Stomach (tissue), 9 donors: Measurements from ENCODE around the gene EIF4E1B. TPM values are rescaled to one million over a fixed set of nuclear protein-coding genes. Genes with fewer than 3 reads are reported as not detected.

Source experiments
- DNase-seq, 2 donors: peaks; one replicate each; pipeline versions ENCODE4 v3.0.0 to v3.0.0-alpha.2; 2013 to 2019
- H3K27ac ChIP-seq, 5 donors: fragments of 200-600 bp in 4 of 5; sonication (generic) in 4 of 5; one replicate each; pipeline ENCODE4 v1.5.1; 2013 to 2019; ENCODE audit warnings: mild to moderate bottlenecking in 1 of 5, moderate library complexity in 1 of 5
- H3K27me3 ChIP-seq, 3 donors: fragments of 200-600 bp; sonication (generic); one replicate each; pipeline ENCODE4 v1.5.1; 2017 to 2019; ENCODE audit warnings: mixed run types in 1 of 3
- H3K36me3 ChIP-seq, 4 donors: fragments of 200-600 bp; sonication (generic); 1 replicate in 3 of 4; 2 replicates in 1 of 4; pipeline ENCODE4 v1.5.1; 2016 to 2019
- H3K4me1 ChIP-seq, 4 donors: fragments of 200-600 bp; sonication (generic); one replicate each; pipeline ENCODE4 v1.5.1; 2016 to 2019
- H3K4me3 ChIP-seq, 4 donors: fragments of 200-600 bp; sonication (generic) in 3 of 4; one replicate each; pipeline ENCODE4 v1.5.1; 2016 to 2019; ENCODE audit warnings: mild to moderate bottlenecking in 1 of 4
- H3K9me3 ChIP-seq, 4 donors: fragments of 200-600 bp; sonication (generic); one replicate each; pipeline ENCODE4 v1.5.1; 2016 to 2019
- EP300 ChIP-seq: sonication (generic); formaldehyde crosslinking; IDR thresholded peaks from one replicate; pipeline ENCODE4 v1.6.1; 2017; ENCODE audit warnings: antibody characterized with exemption
- POLR2A ChIP-seq, 4 donors: fragments of 450-650 bp; IDR thresholded peaks; one replicate each; pipeline ENCODE4 v1.6.1; 2016; ENCODE audit warnings: antibody characterized with exemption in 4 of 4, control low read depth in 2 of 4, mild to moderate bottlenecking in 1 of 4, moderate library complexity in 1 of 4
- POLR2AphosphoS5 ChIP-seq, 3 donors: sonication (generic); formaldehyde crosslinking; IDR thresholded peaks; one replicate each; pipeline ENCODE4 v1.6.1; 2016; ENCODE audit warnings: antibody characterized with exemption in 3 of 3
- WGBS, 5 donors: extraction: QIAGEN DNeasy Blood & Tissue Kit in 3 of 5; methylation state at CpG; one replicate each; pipeline versions ENCODE4 v1.1.5 to v1.1.7; 2013 to 2018; 5-methylcytosine and 5-hydroxymethylcytosine counted together
- intact Hi-C: fragments of 100-400 bp; cut with DNase I; formaldehyde crosslinking; loops from one replicate; pipeline ENCODE4 v1.15.1; 2023; ENCODE audit warnings: low total_unique reads
- polyA plus RNA-seq, 3 donors: library from polyadenylated mRNA; stranded (reverse); fragments of 200-250 nt; gene quantifications; one replicate each; pipeline ENCODE4 v1.2.3, GENCODE V29; 2013
- total RNA-seq, 5 donors: library from RNA; depleted of rRNA; stranded (reverse); fragments of >200 nt; gene quantifications; one replicate each; pipeline versions ENCODE4 v1.1.0 to v1.2.3, GENCODE V29; 2014 to 2016
- TF ChIP-seq, protein P1 (sequence below), 7 experiments: fragments of 450-650 bp in 4 of 7; fragments of 200-600 bp in 3 of 7; sonication (generic) in 3 of 7; IDR thresholded peaks; one replicate each; pipeline ENCODE4 v1.5.1; 2016 to 2019; ENCODE audit warnings: antibody characterized with exemption in 7 of 7, control low read depth in 2 of 7, mild to moderate bottlenecking in 1 of 7
- donor health status: healthy with polysubstance abuse.
- donor health status: Bipolar disorder and iron deficiency.
- donor health status: healthy.

The EIF4E1B gene
- total and polyA plus RNA-seq, 8 donors: not detected

GRCh38 chr5:176687881-176688280 is 57.4 kb downstream of the EIF4E1B start:
- TF ChIP-seq, protein P1, sequence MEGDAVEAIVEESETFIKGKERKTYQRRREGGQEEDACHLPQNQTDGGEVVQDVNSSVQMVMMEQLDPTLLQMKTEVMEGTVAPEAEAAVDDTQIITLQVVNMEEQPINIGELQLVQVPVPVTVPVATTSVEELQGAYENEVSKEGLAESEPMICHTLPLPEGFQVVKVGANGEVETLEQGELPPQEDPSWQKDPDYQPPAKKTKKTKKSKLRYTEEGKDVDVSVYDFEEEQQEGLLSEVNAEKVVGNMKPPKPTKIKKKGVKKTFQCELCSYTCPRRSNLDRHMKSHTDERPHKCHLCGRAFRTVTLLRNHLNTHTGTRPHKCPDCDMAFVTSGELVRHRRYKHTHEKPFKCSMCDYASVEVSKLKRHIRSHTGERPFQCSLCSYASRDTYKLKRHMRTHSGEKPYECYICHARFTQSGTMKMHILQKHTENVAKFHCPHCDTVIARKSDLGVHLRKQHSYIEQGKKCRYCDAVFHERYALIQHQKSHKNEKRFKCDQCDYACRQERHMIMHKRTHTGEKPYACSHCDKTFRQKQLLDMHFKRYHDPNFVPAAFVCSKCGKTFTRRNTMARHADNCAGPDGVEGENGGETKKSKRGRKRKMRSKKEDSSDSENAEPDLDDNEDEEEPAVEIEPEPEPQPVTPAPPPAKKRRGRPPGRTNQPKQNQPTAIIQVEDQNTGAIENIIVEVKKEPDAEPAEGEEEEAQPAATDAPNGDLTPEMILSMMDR (IDR thresholded peaks at IDR 0.05): no peak
- TF ChIP-seq EP300 (no peak), POLR2AphosphoS5 (IDR thresholded peaks at IDR 0.05) (no peak)
- peaks cover 0 to 6% (median 5%) of the 10 kb centered on the region in 4 donors for H3K4me1 ChIP-seq
- H3K4me3 ChIP-seq: no peak overlapping the region
- H3K36me3 ChIP-seq: no peaks in the 10 kb centered on the region
- H3K27ac ChIP-seq: no peak overlapping the region
- DNase-seq: no peak
- intact Hi-C loops: no loop called here
- H3K9me3 ChIP-seq: peaks cover 0 to 33% (median 20%) of the 10 kb centered on the region in 4 donors
- WGBS, 5 donors: 81 to 95% (median 87%) methylated on average over 3 to 5 of the region's 5 CpGs; no CpG with 5 or more reads in 1 of the 5 donors
- peaks cover 0 to 77% (median 5%) of the 10 kb centered on the region in 3 donors for H3K27me3 ChIP-seq

- no peak for DNase-seq
- WGBS, 5 donors: 82 to 88% (median 84%) methylated on average over 7 of the region's 7 CpGs
- TF ChIP-seq POLR2A (IDR thresholded peaks at IDR 0.05) (no peak), EP300 (no peak), POLR2AphosphoS5 (IDR thresholded peaks at IDR 0.05) (no peak)
- TF ChIP-seq, protein P1 (IDR thresholded peaks at IDR 0.05): no peak
- Histone ChIP-seq H3K4me3 (no peak overlapping the region), H3K27ac (no peak overlapping the region), H3K27me3 (peaks cover 0 to 85% (median 17%) of the 10 kb centered on the region in 3 donors), H3K36me3 (no peaks in the 10 kb centered on the region), H3K9me3 (peaks cover 0 to 18% (median 9%) of the 10 kb centered on the region in 4 donors), H3K4me1 (peaks cover 0 to 12% (median 9%) of the 10 kb centered on the region in 4 donors)
- intact Hi-C loops: no loop called here
These were observed 60.4 kb downstream of the EIF4E1B start for GRCh38 chr5:176690911-176691310.

- DNase-seq: no peak
- Histone ChIP-seq H3K4me1 (peaks cover 0 to 12% (median 9%) of the 10 kb centered on the region in 4 donors), H3K27ac (no peak overlapping the region), H3K36me3 (no peaks in the 10 kb centered on the region), H3K9me3 (peaks cover 0 to 18% (median 9%) of the 10 kb centered on the region in 4 donors), H3K27me3 (peaks cover 0 to 91% (median 23%) of the 10 kb centered on the region in 3 donors), H3K4me3 (no peak overlapping the region)
- WGBS, 5 donors: 93 to 100% (median 100%) methylated on average over 1 of the region's 1 CpG
- intact Hi-C loops: no loop called here
- TF ChIP-seq, protein P1 (IDR thresholded peaks at IDR 0.05): no peak
- no peak for TF ChIP-seq EP300
- no peak for TF ChIP-seq POLR2A (IDR thresholded peaks at IDR 0.05)
- no peak for TF ChIP-seq POLR2AphosphoS5 (IDR thresholded peaks at IDR 0.05)
These were observed 61.0 kb downstream of the EIF4E1B start for GRCh38 chr5:176691524-176691923.

DNA sequence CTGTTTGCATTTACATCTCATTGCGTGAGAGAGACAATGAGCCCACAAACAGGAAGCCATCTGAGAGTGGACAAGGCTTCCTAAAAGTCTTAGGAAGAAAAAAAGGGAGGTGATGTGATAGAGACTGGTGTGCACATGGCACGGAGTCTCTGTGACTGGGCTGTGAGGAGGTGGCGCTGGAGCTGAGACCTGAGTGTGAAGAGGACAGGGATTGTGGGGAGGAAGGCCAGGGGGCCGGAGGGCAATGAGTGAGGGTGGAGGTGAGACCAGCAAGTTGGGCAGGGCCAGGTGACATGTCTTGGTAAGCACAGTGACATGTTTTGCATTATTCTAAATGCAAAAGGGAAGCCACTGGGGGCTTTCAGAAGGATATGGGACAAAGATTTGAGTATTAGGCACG is 61.9 kb downstream of the EIF4E1B start:
- WGBS, 5 donors: 39 to 53% (median 48%) methylated on average over 5 of the region's 5 CpGs
- peaks cover 0 to 11% (median 8%) of the 10 kb centered on the region in 4 donors for H3K9me3 ChIP-seq
- no peak overlapping the region for H3K27ac ChIP-seq
- intact Hi-C loops: no loop called here
- peaks cover 0 to 12% (median 9%) of the 10 kb centered on the region in 4 donors for H3K4me1 ChIP-seq
- H3K27me3 ChIP-seq: peaks cover 0 to 99% (median 31%) of the 10 kb centered on the region in 3 donors
- H3K36me3 ChIP-seq: no peaks in the 10 kb centered on the region
- TF ChIP-seq EP300 (no peak), POLR2A (IDR thresholded peaks at IDR 0.05) (no peak), POLR2AphosphoS5 (IDR thresholded peaks at IDR 0.05) (no peak)
- TF ChIP-seq, protein P1 (IDR thresholded peaks at IDR 0.05): no peak
- DNase-seq: no peak
- H3K4me3 ChIP-seq: no peak overlapping the region
